Smooth muscle cell (in vitro differentiated cells): Measurements from ENCODE around the gene STIM1. TPM values are rescaled to one million over a fixed set of nuclear protein-coding genes. Genes with fewer than 3 reads are reported as not detected.

Experiments used
- DNase-seq: peaks from one replicate; lab custom pipeline; 2025; ENCODE audit not compliant: unreplicated experiment; lab: John Stamatoyannopoulos, UW
- H2AFZ ChIP-seq: fragments of 200-600 bp; sonication (generic); 2 replicates; pipeline ENCODE4 v1.6.0; 2016; ENCODE audit warnings: antibody characterized with exemption, low read depth, mild to moderate bottlenecking
- H3F3A ChIP-seq: fragments of 200-600 bp; sonication (generic); 2 replicates; pipeline ENCODE4 v1.6.0; 2017; ENCODE audit warnings: antibody characterized with exemption, low read depth
- H3K27ac ChIP-seq: fragments of 200-600 bp; sonication (generic); 2 replicates; pipeline ENCODE4 v1.5.1; 2016; ENCODE audit warnings: low read depth, mild to moderate bottlenecking
- H3K27me3 ChIP-seq: fragments of 200-600 bp; sonication (generic); 2 replicates; pipeline ENCODE4 v1.6.1; 2016; ENCODE audit warnings: low read depth, mild to moderate bottlenecking
- H3K36me3 ChIP-seq: fragments of 200-600 bp; sonication (generic); 2 replicates; pipeline ENCODE4 v1.5.1; 2016; ENCODE audit warnings: low read depth
- H3K4me1 ChIP-seq: fragments of 200-600 bp; sonication (generic); 2 replicates; pipeline ENCODE4 v1.5.1; 2016; ENCODE audit warnings: low read depth
- H3K4me2 ChIP-seq: fragments of 200-600 bp; sonication (generic); 2 replicates; pipeline ENCODE4 v1.6.0; 2016; ENCODE audit warnings: mild to moderate bottlenecking
- H3K4me3 ChIP-seq: fragments of 200-600 bp; sonication (generic); 2 replicates; pipeline ENCODE4 v1.5.1; 2016; ENCODE audit warnings: mild to moderate bottlenecking
- H3K79me2 ChIP-seq: fragments of 200-600 bp; sonication (generic); 2 replicates; pipeline ENCODE4 v1.6.0; 2016; ENCODE audit warnings: low read depth, mild to moderate bottlenecking
- H3K9ac ChIP-seq: fragments of 200-600 bp; sonication (generic); 2 replicates; pipeline ENCODE4 v1.6.0; 2016; ENCODE audit warnings: low read depth
- H3K9me3 ChIP-seq: fragments of 200-600 bp; sonication (generic); replicated peaks from 2 replicates; pipeline ENCODE4 v1.5.1; 2016; ENCODE audit warnings: low read depth
- H4K20me1 ChIP-seq: fragments of 200-600 bp; sonication (generic); 2 replicates; pipeline ENCODE4 v1.6.0; 2016; ENCODE audit warnings: low read depth
- whole genome bisulfite sequencing: methylation state at CpG from one replicate; pipeline ENCODE4 v1.1.7; 2016; ENCODE audit warnings: low lambda C conversion rate; 5-methylcytosine and 5-hydroxymethylcytosine counted together
- polyA plus RNA-seq: library from polyadenylated mRNA; unstranded; fragments of >200 nt; fragmentation: Nextera tagmentation; extraction: Ambion mirVana; gene quantifications from 2 replicates; pipeline ENCODE4 v1.2.1, GENCODE V29; 2016
- total RNA-seq: library from RNA; depleted of rRNA; stranded (reverse); fragments of >200 nt; gene quantifications from 2 replicates; pipeline ENCODE4 v1.2.3, GENCODE V29; 2014
- TF ChIP-seq, protein P1 (sequence below): fragments of 200-600 bp; sonication (generic); IDR thresholded peaks from 2 replicates; pipeline ENCODE4 v1.5.1; 2017; ENCODE audit warnings: borderline replicate concordance, mild to moderate bottlenecking, antibody characterized with exemption; ENCODE audit not compliant: insufficient read depth, poor library complexity, severe bottlenecking

The STIM1 gene
- total and polyA plus RNA-seq, 2 experiments from 2014 or later: 15.3 to 31.5 TPM

GRCh38 chr11:3834664-3835461 lies 20.6 kb upstream of the STIM1 start:
- Histone ChIP-seq H3K4me1 (peaks cover 11% of the 10 kb centered on the region), H3K9ac (no peak overlapping the region), H4K20me1 (peaks cover 100% of the 10 kb centered on the region), H3K4me2 (no peak overlapping the region), H3K36me3 (no peaks in the 10 kb centered on the region), H3K27me3 (no peaks in the 10 kb centered on the region), H2AFZ (no peak overlapping the region), H3K9me3 (no peaks in the 10 kb centered on the region), H3K4me3 (no peak overlapping the region), H3F3A (peaks cover 9% of the 10 kb centered on the region), H3K79me2 (peaks cover 88% of the 10 kb centered on the region), H3K27ac (no peak overlapping the region)
- DNase-seq: no peak
- 86% methylated on average over 7 of the region's 7 CpGs for WGBS
- TF ChIP-seq, protein P1, sequence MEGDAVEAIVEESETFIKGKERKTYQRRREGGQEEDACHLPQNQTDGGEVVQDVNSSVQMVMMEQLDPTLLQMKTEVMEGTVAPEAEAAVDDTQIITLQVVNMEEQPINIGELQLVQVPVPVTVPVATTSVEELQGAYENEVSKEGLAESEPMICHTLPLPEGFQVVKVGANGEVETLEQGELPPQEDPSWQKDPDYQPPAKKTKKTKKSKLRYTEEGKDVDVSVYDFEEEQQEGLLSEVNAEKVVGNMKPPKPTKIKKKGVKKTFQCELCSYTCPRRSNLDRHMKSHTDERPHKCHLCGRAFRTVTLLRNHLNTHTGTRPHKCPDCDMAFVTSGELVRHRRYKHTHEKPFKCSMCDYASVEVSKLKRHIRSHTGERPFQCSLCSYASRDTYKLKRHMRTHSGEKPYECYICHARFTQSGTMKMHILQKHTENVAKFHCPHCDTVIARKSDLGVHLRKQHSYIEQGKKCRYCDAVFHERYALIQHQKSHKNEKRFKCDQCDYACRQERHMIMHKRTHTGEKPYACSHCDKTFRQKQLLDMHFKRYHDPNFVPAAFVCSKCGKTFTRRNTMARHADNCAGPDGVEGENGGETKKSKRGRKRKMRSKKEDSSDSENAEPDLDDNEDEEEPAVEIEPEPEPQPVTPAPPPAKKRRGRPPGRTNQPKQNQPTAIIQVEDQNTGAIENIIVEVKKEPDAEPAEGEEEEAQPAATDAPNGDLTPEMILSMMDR: no peak

GRCh38 chr11:3835751-3836150 lies 19.7 kb upstream of the STIM1 start:
- no peaks in the 10 kb centered on the region for H3K36me3 ChIP-seq
- no peak overlapping the region for H2AFZ ChIP-seq
- peaks cover 14% of the 10 kb centered on the region for H3K4me1 ChIP-seq
- over 99% methylated on average over 4 of the region's 4 CpGs for WGBS
- no peaks in the 10 kb centered on the region for H3K9me3 ChIP-seq
- no peak overlapping the region for H3K4me3 ChIP-seq
- H3K9ac ChIP-seq: no peak overlapping the region
- H3K27ac ChIP-seq: no peak overlapping the region
- peaks cover 90% of the 10 kb centered on the region for H3K79me2 ChIP-seq
- H4K20me1 ChIP-seq: peaks cover 95% of the 10 kb centered on the region
- no peak for DNase-seq
- no peaks in the 10 kb centered on the region for H3K27me3 ChIP-seq
- TF ChIP-seq, protein P1: no peak
- no peak overlapping the region for H3K4me2 ChIP-seq
- peaks cover 10% of the 10 kb centered on the region for H3F3A ChIP-seq

DNA sequence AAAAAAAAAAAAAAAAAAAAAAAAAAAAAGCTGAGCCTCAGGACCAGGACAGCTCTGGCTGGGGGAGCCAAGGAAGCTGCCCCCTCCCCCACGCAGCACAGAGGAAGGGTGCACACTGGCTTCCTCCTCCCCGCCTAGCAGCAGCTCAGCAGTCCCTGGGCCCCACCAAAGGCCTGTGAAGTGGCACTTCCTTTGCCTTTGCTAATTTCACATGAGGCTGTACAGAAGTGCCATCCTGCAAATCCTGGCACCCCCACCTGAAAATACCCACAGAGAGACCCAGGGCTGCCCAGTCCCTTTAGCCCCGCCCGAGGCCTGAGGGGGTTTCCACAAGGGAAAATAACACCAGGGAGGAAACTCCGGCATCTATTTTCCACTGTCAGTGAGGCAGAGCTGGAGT lies 18.6 kb upstream of the STIM1 start:
- peaks cover 85% of the 10 kb centered on the region for H3K79me2 ChIP-seq
- H3K36me3 ChIP-seq: no peaks in the 10 kb centered on the region
- peaks cover 84% of the 10 kb centered on the region for H4K20me1 ChIP-seq
- no peak overlapping the region for H3K9ac ChIP-seq
- H3K4me3 ChIP-seq: no peak overlapping the region
- no peaks in the 10 kb centered on the region for H3K9me3 ChIP-seq
- TF ChIP-seq, protein P1: no peak
- WGBS: 90% methylated on average over 5 of the region's 5 CpGs
- H3F3A ChIP-seq: peaks cover 10% of the 10 kb centered on the region
- H3K4me2 ChIP-seq: no peak overlapping the region
- H2AFZ ChIP-seq: no peak overlapping the region
- no peak for DNase-seq
- no peak overlapping the region for H3K27ac ChIP-seq
- no peaks in the 10 kb centered on the region for H3K27me3 ChIP-seq
- peaks cover 14% of the 10 kb centered on the region for H3K4me1 ChIP-seq

DNA sequence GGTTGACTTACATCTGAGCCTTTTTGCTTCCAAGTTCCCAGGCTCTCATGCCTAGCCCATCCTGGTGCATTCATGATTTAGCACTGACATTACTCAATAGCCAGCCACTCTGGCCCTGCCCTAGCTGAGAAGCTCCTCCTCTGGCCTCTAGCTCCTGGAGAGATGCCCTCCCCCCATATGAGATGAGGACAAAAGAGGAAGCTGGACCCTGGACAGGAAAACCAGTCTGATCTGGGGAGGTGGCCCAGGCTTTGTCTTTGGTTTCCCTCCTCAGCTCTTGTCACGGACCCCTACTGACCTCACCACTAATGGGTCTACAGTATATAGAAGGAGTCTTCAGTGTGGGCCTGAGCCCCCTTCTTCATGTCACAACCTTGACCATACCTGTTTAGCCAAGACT lies 17.7 kb upstream of the STIM1 start:
- Histone ChIP-seq H3K27ac (no peak overlapping the region), H3K4me2 (no peak overlapping the region)
- DNase-seq: no peak

More for the DNA sequence above, 17.7 kb upstream of the STIM1 start:
- Histone ChIP-seq H3K9ac (no peak overlapping the region), H2AFZ (no peak overlapping the region), H3F3A (peaks cover 10% of the 10 kb centered on the region), H3K36me3 (no peaks in the 10 kb centered on the region), H4K20me1 (peaks cover 75% of the 10 kb centered on the region), H3K79me2 (peaks cover 78% of the 10 kb centered on the region), H3K4me1 (peaks cover 14% of the 10 kb centered on the region), H3K4me3 (no peak overlapping the region), H3K9me3 (no peaks in the 10 kb centered on the region), H3K27me3 (no peaks in the 10 kb centered on the region)
- WGBS: 88% methylated on average over 1 of the region's 1 CpG
- TF ChIP-seq, protein P1: no peak
